HG03045 (cell line): ENCODE measurements around the gene NDUFC2.
"Not testable (repeated sequence)": the region's sequence is repeated elsewhere in the genome, so short reads cannot be mapped to it uniquely, and the experiment has no call there.

Source experiments
- ATAC-seq: cut with Tn5 transposase; IDR thresholded peaks from one replicate; pipeline ENCODE4 v1.9.1; 2021; ENCODE audit warnings: mild to moderate bottlenecking, moderate library complexity; ENCODE audit not compliant: unreplicated experiment

The NDUFC2 gene

DNA sequence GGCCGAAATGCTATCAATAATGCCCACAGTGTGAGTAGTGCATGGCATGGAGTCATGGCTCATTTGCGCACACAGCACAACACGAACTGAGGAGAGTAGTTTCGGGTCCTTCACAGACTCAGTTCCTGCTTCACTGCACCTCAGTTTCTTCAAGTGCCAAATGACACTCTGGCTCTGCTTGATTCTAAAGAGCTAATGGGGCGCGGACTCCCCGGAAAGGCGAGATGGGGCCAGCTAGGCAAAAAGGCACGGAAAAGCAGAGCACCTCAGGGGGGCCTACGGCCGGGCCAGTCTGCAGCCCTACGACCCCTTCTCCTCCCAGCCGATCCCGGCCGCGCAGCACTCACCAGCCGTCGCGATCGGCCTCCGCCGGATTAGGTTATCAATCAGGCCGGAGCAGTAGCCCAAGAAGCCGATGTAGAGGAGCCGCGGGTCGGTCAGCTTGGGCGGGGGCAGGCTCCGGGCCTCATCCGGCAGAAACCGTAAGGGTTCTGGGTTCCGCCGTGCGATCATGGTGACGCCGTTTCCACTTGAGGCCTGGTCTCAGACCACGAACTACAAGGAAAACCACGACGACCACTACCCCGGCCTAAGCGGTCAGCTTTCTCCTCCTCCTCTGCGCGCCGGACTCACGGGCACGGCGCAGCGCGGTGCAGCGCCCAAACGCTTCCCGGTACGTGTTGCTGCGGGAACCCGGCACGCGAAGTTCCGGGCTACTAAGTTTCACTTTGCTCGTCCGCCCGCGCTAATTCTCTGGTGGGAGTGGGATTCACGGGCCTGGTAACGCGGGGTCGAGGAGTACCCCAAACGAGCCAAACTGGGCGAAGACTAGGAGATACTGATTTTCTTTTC, at the start of gene NDUFC2:
Gene NDUFC2 (minus strand): TSS at position 631 of the 852 bp plus-strand sequence. CDS start 118 bp downstream, at position 513.
- peak; percentile 85 for ATAC-seq

DNA sequence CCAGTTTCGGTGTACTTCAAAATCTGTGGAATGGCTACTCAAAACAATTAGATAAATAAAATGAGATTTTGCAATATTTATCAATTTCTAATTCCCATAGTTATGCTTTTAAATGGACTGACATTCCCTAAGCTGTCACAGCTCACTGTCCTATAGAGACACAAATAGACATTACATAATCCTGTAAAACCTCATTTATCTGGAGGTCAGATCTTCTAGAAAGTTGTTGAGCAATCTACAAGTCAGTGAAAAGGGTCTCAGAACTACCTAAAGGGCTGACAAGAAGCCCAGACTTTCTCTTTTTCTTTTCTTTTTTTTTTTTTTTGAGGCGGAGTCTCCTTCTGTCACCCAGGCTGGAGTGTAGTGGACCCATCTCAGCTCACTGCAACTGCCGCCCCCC, 47.7 kb upstream of the NDUFC2 start:
- ATAC-seq = no peak

DNA sequence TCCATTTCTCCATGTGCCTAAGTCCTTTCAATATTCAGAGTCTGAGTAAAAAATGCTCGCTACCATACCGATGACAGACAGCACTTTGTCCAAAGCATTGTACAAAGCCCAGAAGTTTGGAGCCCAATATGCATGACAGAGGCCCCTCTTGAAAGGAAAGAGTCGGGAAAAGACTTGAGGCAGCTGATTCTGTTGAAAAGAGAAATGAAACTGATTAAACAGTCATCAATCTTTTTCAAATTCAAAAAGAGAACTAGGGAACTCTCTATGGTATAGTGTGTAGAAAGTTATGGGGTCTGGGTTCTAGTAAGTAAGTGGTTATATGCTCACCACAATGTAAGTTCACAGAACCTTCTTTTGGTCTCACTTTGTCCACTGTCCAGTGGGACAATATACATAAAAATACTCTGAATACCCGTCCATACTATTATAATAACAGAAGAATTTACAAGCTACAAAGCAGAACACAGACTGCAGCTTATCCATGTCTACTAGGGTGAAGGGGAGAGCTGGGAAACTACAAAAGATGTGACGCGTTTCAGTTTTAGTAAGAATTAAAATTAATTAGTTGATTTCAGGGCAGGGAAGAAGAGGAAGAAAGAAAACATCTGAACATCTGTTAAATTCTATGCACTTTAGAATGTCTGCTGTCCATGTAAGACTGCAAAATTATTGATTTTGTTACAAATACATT, 33.1 kb upstream of the NDUFC2 start:
- no peak for ATAC-seq

DNA sequence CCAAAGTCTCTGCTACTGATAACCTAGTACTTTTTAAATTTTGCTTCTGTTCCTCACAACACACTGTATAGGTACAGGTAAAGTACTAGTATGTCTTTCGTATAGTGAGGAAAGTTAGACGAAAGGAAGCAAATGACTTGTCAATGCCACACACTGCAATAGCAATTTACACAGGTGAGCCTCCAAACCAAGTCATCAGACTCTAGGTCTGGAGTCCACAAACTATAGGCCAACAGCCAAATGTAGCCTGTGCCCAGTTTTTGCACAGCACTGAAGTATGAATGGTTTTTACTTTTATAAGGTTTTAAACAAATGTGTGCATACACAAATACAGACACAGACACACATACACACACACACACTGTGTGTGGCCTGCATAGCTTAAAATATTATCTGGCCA, 31.6 kb upstream of the NDUFC2 start:
- no peak for ATAC-seq

DNA sequence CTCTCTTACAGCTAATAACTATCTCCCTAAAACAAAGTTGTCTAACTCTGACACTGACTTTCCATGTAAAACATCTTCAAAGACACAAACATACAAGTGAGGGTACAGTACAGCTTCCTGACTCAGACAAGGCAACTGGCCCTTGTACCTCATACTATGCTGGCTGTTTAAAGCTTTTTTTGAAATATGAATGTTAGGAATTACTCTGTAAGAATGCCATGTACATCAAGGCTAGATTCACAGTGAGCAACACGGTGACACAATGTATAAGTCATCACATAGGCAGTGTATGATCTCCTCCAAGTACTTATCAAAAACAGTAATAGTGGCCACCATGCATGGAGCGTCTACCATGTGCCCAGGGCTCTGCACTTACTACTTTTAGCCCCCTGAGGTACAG, 31.2 kb upstream of the NDUFC2 start:
- ATAC-seq = no peak

DNA sequence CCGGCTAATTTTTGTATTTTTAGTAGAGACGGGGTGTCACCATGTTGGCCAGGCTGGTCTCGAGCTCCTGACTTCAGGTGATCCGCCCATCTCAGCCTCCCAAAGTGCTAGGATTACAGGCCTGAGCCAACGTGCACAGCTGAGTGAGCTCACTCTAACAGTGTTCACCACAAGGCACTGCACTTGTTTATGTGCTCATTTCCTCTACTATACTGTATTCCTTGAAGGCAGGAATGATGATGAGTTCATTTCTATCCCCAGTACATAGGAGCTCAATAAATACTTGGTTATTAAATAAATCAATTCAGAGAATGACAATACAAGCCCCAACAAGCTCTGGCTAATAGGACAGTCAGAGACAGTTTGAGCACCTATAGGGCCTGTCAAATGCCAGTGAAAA, 30.7 kb upstream of the NDUFC2 start:
- ATAC-seq = no peak

DNA sequence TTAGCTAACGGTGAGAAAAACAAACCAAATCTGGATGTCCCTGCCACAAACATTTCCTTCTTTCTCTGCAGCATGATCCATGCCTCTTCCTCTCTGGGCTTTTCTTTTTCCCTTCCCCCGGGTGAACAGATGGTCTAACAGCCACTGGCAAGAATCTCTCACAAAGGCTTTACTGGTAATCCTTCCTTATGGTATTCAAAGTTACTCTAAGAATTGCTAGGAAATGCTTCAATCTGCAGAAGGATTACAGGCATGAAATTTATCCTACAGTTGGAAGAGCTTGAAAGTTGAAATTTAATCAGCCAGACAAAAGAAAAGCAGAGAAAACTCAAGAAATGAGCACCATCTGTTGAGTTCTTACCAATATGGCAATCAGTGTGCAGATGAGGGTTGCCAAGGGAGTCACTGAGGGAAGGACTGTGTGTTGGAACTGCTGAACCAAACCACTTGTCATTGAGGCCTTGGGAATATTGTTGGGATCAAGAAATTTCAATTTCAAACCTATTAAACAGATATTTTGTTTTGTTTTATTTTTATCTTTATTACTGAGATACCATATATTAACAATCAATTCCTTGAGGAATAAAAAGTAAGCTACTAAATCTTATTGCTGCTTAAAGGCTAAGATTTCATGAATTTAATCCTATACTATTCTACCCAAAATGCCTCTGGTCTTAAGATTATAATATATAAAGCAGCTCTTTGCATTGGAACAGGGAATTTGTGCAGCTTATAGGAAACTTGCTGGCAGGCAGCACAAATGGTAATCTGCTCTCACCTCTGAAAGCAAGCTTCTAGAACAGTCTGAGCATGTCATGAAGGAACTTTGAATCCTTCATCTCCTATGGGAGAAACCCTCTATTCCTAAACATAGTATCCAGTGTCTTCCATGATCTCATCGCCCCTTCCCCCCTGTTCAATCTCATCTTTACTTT, 29.7 kb upstream of the NDUFC2 start:
- no peak for ATAC-seq

DNA sequence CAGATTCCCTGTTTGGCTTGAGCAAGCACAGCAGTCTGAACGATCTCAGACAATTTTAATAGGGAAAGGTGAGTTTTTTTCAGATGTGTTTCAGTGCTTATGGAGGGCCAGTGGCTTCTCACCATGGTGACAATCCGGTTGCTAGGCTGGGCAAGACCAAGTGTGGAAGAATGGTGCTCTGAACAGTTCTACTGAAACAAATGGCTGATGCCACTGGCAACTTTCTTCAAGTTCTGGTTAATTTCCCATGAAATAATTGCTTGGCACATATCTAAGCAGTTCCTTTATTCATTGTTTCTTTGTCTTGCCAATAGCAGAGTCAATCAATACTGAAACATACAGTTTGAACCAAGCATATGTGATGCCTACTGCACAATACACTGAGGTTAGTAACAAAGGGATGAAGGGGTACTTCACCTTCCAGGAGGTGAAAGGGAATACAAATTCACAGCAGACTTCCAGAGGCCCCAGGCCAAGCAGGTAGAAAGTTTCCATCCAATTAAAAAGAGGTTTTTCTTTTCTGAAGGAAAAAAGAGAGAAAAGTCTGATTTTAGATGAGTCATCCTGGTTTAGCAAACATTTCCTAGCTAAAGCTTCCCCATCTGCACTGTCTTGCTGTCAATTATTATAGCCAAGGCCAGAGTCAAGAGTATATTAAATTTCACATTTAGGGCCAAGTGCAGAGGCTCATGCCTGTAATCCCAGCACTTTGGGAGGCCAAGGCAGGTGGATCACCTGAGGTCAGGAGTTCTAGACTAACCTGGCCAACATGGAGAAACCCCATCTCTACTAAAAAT, 21.2 kb upstream of the NDUFC2 start:
- ATAC-seq = no peak

DNA sequence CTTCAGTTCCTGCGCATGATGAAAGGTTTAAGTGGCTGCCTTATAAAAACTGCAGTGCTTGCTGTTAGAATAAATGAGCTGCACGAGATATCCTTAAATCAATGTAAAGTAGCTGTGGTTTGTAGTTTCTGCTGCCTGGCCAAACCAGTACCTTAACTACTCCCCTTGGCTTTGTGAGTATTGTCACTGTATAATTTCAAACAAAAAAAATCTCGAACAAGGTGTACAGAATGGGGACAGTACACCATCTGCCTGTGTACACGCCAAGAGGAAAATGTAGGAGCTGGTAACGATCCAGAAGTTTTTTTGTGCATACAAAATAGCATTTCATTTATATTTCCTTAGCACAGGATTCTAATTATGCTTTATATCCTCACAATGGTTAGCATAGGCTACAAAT, 20.6 kb upstream of the NDUFC2 start:
- no peak for ATAC-seq

DNA sequence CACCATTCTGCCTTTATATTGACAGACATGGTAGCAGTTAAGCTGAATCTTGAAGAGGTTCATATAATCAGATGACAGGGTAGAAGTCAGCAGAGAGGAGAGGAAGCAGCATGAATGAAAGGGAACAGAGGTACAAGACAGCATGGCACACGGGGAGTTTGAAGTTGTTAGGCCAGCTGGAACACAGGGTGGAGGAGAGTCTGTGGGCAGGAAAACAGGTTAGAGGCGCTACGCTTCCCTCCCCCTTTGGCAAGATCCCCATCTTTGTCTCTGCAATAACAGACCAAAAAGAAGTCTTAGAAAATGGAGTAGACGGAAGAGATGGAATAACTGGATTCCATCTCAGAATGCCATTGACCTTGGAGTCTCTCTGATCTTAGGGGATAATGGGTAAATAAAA, 20.0 kb upstream of the NDUFC2 start:
- no peak for ATAC-seq

DNA sequence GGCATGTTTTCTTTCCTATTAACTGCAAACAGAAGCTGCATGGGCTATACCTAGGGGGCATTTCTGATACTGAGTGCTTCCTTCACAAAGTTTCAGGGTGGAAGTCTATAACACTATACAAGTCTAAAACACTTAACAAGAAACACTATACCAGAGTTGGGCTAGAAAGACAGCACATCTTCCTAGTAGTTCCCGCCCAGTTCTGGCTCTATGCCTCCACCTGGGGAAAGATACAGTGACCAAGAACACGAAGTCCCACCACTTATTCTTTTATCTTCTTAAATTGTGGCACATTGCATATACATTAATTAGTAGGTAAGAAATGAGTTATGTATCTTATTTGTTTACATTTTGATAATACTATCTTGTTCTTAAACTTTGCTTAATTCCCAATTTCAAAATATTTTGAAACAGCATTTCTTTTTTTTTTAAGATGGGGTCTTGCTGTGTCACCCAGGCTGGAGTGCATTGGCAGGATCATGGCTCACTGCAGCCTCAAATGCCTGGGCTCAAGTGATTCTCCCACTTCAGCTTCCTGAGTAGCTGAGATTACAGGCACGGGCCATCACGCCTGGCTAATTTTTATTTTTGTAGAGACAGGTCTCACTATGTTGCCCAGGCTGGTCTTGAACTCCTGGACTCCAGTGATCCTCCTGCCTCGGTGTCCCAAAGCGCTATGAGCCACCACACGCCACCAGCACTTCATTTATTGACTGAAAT, 18.2 kb upstream of the NDUFC2 start:
- ATAC-seq = no peak

DNA sequence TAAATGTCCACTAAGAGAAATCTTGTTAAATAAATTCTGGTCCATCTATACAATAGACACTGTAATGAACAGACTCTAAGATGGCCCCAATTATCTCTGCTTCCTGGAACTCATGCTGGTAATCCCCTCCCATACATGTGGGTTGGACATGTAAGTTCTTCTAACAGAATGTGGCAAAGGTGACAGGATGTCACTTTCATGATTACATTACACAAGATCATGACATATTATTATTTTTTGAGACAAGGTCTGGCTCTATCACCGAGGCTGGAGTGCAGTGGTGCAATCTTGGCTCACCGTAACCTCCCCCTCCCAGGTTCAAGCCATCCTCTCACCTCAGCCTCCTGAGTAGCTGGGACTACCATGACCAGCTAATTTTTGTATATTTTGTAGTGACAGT, 14.6 kb upstream of the NDUFC2 start:
- ATAC-seq = no peak

DNA sequence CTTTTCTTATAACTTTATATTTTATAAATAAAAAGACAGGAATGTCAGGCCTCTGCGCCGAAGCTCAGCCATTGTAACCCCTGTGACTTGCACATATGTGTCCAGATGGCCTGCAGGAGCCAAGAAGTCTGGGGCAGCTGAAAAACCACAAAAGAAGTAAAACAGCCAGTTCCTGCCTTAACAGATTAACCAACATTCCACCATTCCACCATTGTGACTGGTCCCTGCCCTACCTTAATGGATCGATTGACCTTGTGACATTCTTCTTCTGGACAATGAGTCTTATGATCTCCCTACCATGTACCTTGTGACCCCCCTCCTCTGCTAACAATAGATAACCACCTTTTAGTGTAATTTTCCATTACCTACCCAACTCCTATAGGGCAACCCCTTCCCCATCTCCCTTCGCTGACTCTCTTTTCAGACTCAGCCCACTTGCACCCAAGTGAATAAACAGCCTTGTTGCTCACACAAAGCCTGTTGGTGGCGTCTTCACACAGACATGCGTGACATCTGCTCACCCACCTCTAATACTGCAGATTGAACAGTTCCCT, 6.9 kb upstream of the NDUFC2 start:
- not testable (repeated sequence) for ATAC-seq

DNA sequence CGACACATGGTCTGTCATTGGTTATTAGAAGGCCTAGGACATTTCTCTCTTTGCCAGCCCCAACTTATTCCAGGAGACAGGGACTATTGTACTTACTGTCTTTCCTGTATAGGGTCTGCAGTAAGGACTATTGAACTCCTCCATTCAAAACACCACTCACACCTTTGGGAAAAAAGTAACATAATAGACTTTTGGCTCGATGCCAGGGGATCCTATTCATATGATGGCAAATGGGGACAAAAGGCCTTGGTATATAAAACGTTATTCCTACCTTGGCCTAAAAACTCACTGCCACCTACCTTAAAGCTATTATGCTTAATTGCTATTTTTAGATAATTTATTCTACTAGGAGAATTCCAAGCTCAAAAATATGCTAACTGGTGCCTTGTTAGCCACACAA, 6.3 kb upstream of the NDUFC2 start:
- ATAC-seq = no peak

DNA sequence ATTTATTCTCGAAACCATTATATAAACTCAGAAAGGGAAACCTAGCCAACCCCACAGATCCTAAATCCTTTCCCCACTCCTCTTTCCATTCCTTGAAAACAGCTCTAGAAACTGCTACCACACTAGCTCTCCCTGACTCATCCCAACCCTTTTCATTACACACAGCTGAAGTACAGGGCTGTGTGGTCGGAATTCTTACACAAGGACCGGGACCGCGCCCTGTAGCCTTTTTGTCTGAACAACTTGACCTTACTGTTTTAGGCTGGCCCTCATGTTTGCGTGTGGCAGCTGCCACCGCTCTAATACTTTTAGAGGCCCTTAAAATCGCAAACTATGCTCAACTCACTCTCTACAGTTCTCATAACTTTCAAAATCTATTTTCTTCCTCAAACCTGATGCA, 4.8 kb upstream of the NDUFC2 start:
- ATAC-seq = not testable (repeated sequence)

DNA sequence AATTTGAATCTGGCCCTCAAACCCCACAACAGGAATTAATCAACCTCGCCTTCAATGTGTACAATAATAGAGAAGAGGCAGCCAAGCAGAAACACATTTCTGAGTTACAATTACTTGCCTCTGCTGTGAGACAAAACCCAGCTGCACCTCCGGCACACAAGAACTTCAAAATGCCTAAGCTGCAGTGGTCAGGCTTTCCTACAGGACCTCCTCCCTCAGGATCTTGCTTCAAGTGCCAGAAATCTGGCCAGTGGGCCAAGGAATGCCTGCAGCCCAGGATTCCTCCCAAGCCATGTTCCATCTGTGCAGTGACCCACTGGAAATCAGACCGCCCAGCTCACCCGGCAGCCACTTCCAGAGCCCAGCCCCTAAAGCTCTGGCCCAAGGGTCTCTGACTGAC, 3.4 kb upstream of the NDUFC2 start:
- ATAC-seq = no peak

DNA sequence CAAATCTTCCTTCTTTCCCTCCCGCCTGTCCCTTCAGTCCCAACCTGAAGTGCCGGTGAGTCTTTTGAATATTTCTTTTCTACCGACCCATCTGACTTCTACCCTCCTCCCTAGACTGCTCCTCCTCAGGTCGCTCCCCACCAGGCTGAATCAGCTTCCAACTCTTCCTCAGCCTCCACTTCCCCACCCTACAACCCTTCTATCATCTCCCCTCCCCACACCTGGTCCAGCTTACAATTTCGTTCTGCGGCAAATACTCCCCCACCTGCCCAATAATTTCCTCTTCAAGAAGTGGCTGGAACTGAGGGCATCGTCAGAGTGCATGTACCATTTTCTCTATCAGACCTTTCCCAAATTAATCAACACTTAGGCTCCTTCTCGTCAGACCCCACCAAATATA, 2.5 kb upstream of the NDUFC2 start:
- ATAC-seq = no peak

DNA sequence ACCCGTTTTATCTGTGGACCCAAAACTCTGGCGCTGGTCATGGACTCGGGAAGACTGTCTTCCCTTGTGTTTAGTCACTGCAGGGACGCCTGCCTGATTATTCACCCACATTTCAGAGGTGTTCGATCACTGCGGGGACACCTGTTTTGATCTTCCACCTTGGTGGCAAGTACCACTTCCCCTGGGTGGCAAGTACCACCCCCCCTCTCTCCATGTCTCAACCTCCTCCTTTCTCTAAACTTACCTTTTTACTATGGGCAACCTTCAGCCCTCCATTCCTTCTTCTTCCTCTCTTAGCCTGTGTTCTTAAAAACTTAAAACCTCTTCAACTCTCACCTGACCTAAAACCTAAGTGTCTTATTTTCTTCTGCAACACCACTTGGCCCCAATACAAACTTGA, 1.9 kb upstream of the NDUFC2 start:
- ATAC-seq = no peak

DNA sequence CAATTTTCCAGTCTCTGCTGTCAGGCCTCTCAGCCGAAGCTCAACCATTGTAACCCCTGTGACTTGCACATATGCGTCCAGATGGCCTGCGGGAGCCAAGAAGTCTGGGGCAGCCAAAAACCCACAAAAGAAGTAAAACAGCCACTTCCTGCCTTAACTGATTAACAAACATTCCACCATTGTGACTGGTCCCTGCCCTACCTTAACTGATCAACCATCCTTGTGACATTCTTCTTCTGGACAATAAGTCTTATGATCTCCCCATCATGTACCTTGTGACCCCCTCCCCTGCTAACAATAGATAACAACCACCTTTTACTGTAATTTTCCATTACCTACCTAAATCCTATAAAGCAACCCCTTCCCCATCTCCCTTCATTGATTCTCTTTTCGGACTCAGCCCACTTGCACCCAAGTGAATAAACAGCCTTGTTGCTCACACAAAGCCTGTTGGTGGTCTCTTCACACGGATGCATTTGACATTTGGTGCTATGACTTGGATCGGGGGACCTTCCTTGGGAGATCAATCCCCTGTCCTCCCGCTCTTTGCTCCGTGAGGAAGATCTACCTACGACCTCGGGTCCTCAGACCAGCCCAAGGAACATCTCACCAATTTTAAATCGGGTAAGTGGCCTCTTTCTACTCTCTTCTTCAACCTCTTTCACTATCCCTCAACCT, 1.3 kb upstream of the NDUFC2 start:
- ATAC-seq = no peak
